Upper lobe of right lung (tissue), 1 donor: Measurements from ENCODE around the gene FAM237B. TPM values are rescaled to one million over a fixed set of nuclear protein-coding genes. Genes with fewer than 3 reads are reported as not detected.

Experiments used
- ATAC-seq: fragments of 200-7000 bp; cut with Tn5 transposase; one replicate; pipeline ENCODE4 v1.9.1; 2020; ENCODE audit warnings: mild to moderate bottlenecking, moderate library complexity
- DNase-seq: peaks from one replicate; pipeline ENCODE4 v3.0.0-alpha.2; 2020
- H3K27ac ChIP-seq: fragments of 200-600 bp; one replicate; pipeline ENCODE4 v1.8.0; 2022
- H3K27me3 ChIP-seq: fragments of 200-600 bp; one replicate; pipeline ENCODE4 v1.8.0; 2022; ENCODE audit warnings: mild to moderate bottlenecking
- H3K36me3 ChIP-seq: fragments of 200-600 bp; one replicate; pipeline ENCODE4 v1.8.0; 2022
- H3K4me1 ChIP-seq: fragments of 200-600 bp; one replicate; pipeline ENCODE4 v1.8.0; 2022
- H3K4me3 ChIP-seq: fragments of 200-600 bp; one replicate; pipeline ENCODE4 v1.8.0; 2022; ENCODE audit warnings: mild to moderate bottlenecking
- H3K9me3 ChIP-seq: fragments of 200-600 bp; one replicate; pipeline ENCODE4 v1.8.0; 2022
- intact Hi-C: fragments of 100-400 bp; cut with DNase I; formaldehyde crosslinking; loops from one replicate; pipeline ENCODE4 v1.11.0; 2022
- total RNA-seq: library from RNA; stranded (reverse); fragmentation: NEBNext Ultra II Directional; extraction: Animal tissue kit (Norgen Biotek cat#: 25700); gene quantifications from one replicate; pipeline ENCODE4 v1.2.1, GENCODE V29; 2021
- TF ChIP-seq, protein P1 (sequence below): fragments of 200-600 bp; IDR thresholded peaks from one replicate; pipeline ENCODE4 v1.8.0; 2022; ENCODE audit warnings: antibody characterized with exemption
- donor health status: DM: no; HTN: yes; CAD: no; lungs with severe emphysema.

FAM237B gene
- total RNA-seq, 1 donor from 2014 or later = not detected

DNA sequence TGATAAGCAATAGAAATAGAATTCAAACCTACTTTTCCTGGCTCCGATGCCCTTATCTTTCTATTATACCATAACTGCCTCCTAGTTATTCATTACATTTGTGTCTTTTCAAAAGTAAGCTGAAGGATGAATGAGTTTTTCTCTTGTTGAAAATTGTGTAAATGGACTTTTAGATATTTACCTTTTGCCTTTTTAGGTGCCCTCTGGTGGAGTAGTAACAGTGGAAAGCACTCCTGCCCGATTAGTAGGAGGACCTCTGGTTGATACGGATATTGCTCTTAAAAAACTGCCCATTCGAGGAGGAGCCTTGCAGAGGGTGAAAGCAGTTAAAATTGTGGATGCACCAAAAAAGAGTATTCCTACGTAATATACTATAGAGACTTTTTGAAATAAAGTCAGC is 11.2 kb downstream of the FAM237B start:
- intact Hi-C loops = no loop called here

DNA sequence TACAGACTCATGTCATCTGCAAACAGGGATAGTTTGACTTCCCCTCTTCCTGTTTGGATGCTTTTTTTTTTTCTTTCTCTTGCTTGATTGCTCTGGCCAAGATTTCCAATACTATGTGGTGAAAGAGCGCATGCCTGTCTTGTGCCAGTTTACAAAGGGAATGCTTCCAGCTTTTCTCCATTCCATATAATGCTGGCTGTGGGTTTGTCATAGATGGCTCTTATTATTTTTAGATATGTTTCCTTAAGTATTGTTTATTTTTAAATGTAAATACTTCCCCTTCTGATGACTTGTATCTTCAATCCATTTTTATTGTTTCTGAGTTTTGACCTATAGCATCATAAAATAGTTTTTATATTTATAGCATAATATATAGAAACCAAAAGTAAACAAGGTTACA is 17.9 kb downstream of the FAM237B start:
- intact Hi-C loops = no loop called here

More for the DNA sequence above, 11.2 kb downstream of the FAM237B start:
- no peaks in the 10 kb centered on the region for H3K27me3 ChIP-seq
- ATAC-seq = no peak
- no peak overlapping the region for H3K4me3 ChIP-seq
- TF ChIP-seq, protein P1, sequence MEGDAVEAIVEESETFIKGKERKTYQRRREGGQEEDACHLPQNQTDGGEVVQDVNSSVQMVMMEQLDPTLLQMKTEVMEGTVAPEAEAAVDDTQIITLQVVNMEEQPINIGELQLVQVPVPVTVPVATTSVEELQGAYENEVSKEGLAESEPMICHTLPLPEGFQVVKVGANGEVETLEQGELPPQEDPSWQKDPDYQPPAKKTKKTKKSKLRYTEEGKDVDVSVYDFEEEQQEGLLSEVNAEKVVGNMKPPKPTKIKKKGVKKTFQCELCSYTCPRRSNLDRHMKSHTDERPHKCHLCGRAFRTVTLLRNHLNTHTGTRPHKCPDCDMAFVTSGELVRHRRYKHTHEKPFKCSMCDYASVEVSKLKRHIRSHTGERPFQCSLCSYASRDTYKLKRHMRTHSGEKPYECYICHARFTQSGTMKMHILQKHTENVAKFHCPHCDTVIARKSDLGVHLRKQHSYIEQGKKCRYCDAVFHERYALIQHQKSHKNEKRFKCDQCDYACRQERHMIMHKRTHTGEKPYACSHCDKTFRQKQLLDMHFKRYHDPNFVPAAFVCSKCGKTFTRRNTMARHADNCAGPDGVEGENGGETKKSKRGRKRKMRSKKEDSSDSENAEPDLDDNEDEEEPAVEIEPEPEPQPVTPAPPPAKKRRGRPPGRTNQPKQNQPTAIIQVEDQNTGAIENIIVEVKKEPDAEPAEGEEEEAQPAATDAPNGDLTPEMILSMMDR = no peak
- H3K4me1 ChIP-seq = no peaks in the 10 kb centered on the region
- no peaks in the 10 kb centered on the region for H3K9me3 ChIP-seq
- DNase-seq = no peak
- H3K27ac ChIP-seq = no peak overlapping the region
- H3K36me3 ChIP-seq = no peaks in the 10 kb centered on the region

DNA sequence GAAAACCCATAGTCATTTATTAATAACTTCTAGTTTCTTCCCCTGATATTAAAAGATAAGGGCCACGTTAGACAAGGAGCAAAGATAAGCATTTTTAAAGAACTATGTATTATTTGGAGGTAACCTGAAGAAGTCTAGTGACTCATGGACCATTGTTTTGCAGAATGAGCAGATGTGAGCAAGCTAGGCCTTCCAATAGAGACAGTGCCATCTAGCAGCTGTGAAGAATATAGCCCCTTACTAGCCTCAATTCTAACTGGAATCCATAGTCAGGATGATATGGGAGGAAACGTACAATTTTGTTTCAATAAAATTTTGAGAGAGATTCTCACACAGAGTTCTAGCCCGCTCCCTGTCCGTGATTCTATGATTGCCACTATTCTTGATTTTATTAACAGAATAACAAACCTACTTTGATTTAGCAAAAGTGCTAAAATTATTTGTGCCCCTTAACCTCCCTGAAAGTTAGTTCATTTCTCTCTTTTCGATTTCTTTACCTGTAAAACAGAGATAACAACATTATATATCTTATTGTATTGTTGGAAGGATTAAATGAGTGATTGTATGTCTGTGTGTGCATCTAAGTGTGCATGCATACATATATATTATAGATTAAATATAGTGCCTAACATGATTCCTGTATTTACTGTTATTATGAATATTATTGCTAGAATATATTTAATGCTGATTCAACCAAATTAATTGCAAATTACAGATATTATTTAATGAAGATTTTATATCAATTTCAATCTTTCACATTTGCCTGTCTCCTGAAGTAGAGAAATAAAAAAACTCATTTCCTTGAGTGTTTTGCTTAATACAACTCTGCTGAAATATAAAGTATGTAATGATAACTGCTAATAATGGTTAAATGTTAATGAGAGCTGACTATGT is 22.7 kb downstream of the FAM237B start:
- ATAC-seq (peak; percentile 66), DNase-seq (no peak)
- Histone ChIP-seq H3K9me3 (no peaks in the 10 kb centered on the region), H3K27ac (no peak overlapping the region), H3K4me3 (no peak overlapping the region), H3K4me1 (no peaks in the 10 kb centered on the region), H3K27me3 (no peaks in the 10 kb centered on the region), H3K36me3 (no peaks in the 10 kb centered on the region)
- TF ChIP-seq, protein P1 = peak; percentile 53
- intact Hi-C loops = no loop called here

More for the DNA sequence above, 17.9 kb downstream of the FAM237B start:
- Histone ChIP-seq H3K27me3 (no peaks in the 10 kb centered on the region), H3K27ac (no peak overlapping the region), H3K9me3 (no peaks in the 10 kb centered on the region), H3K4me3 (no peak overlapping the region), H3K4me1 (no peaks in the 10 kb centered on the region), H3K36me3 (no peaks in the 10 kb centered on the region)
- no peak for ATAC-seq
- DNase-seq = no peak
- TF ChIP-seq, protein P1 = no peak

- no peaks in the 10 kb centered on the region for H3K9me3 ChIP-seq
- H3K4me1 ChIP-seq = no peaks in the 10 kb centered on the region
- H3K27me3 ChIP-seq = no peaks in the 10 kb centered on the region
- DNase-seq = no peak
- TF ChIP-seq, protein P1 = no peak
- no peak overlapping the region for H3K4me3 ChIP-seq
- no peak overlapping the region for H3K27ac ChIP-seq
- intact Hi-C loops = no loop called here
- peak; percentile 59 for ATAC-seq
- H3K36me3 ChIP-seq = no peaks in the 10 kb centered on the region
Observed at GRCh38 chr7:90290244-90291113, 30.6 kb downstream of the FAM237B start.

GRCh38 chr7:90288154-90288553 is 33.0 kb downstream of the FAM237B start:
- Histone ChIP-seq H3K27ac (no peak overlapping the region), H3K4me1 (no peaks in the 10 kb centered on the region), H3K9me3 (no peaks in the 10 kb centered on the region), H3K27me3 (no peaks in the 10 kb centered on the region), H3K4me3 (no peak overlapping the region), H3K36me3 (no peaks in the 10 kb centered on the region)
- intact Hi-C loops = no loop called here
- ATAC-seq (no peak), DNase-seq (no peak)
- TF ChIP-seq, protein P1 = no peak
